M059J (cell line): ENCODE data around the gene CD55. TPM values are rescaled to one million over a fixed set of nuclear protein-coding genes. Genes with fewer than 3 reads are reported as not detected.
A peak's percentile ranks its signal among the peaks of the same experiment; 100 is the strongest.

Experiments used
- DNase-seq: peaks from one replicate; pipeline ENCODE4 v3.0.0-alpha.2; 2012; ENCODE audit warnings: low read depth
- total RNA-seq: library from RNA; depleted of rRNA; stranded (reverse); fragments of >200 nt; shearing (Covaris generic); gene quantifications from 2 replicates; pipeline ENCODE4 v1.2.3, GENCODE V29; 2014; rRNA removed

CD55 gene
- total RNA-seq = 54.5 and 61.1 TPM in 2 replicates

DNA sequence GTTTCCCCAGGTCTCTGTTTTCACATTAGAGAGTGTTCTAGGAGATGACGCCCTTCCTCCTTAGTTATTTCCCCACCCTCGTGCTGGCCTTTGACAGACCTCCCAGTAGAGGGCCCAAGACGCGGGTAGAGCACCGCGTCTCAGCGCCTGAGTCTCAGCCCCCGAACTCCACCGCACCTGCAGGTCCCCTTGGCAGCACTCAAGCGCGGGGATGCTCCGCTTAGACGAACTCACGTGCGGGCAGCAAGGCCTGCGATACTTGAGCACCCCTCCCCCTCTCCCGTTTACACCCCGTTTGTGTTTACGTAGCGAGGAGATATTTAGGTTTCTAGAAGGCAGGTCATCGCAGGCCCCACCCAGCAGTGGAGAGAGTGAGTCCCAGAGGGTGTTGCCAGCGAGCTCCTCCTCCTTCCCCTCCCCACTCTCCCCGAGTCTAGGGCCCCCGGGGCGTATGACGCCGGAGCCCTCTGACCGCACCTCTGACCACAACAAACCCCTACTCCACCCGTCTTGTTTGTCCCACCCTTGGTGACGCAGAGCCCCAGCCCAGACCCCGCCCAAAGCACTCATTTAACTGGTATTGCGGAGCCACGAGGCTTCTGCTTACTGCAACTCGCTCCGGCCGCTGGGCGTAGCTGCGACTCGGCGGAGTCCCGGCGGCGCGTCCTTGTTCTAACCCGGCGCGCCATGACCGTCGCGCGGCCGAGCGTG lies at the start of gene CD55:
Gene CD55 (plus strand): TSS at position 600 of the 711 bp plus-strand sequence. CDS start 88 bp downstream, at position 688.
- peak; percentile 98 for DNase-seq

DNA sequence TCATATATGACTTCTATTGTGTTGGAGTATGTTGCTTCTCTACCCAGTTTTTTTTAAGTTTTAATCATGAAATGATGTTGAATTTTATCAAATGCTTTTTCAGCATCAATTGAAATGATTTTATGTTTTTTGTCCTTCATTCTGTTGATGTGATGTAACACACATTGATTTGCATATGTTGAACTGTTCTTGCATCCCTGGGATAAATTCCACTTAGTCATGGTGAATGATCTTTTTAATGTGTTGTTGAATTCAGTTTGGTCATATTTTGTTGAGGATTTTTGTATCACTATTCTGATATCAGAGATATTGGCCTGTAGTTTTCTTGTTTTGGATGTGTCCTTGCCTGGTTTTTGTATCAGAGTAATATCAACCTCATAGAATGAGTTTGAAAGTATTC lies 46.6 kb upstream of the CD55 start:
- no peak for DNase-seq

DNA sequence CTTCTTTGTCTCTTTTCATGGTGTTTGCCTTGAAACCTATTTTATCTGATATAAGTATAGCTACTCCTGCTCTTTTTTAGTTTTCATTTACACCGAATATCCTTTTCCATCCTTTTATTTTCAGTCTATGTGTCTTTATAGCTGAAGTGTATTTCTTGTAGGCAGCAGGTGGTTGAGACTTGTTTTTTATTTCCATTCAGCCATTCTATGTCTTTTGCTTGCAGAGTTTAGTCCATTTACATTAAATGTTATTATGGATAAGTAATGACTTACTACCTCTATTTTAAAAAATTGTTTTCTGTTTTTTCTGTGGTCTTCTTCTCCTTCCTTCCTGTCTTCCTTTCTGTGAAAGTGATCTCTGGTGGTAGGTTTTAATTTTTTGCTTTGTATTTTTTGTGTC lies 45.0 kb upstream of the CD55 start:
- no peak for DNase-seq

- no peak for DNase-seq
These were observed 44.2 kb upstream of the CD55 start for GRCh38 chr1:207277241-207277640.

DNA sequence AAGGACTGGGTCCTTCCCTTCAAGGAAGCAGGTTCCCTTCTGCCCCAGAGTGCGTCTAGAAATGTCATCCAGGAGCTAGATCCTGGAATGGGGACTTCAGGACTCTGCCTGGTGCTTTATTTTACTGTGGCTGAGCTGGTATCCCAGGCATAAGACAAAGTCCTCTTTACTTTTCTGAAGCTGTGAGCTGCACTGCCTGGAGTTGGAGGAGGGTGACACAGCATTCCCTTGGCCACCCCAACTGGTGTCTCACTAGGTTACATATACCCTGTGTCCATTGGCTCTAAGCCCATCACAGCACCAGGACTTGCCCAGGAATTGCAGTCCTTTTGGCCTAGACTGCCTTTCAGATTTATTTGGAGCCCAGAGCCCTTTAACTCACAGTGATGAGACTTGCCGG lies 41.8 kb upstream of the CD55 start:
- peak; percentile 6 for DNase-seq

DNA sequence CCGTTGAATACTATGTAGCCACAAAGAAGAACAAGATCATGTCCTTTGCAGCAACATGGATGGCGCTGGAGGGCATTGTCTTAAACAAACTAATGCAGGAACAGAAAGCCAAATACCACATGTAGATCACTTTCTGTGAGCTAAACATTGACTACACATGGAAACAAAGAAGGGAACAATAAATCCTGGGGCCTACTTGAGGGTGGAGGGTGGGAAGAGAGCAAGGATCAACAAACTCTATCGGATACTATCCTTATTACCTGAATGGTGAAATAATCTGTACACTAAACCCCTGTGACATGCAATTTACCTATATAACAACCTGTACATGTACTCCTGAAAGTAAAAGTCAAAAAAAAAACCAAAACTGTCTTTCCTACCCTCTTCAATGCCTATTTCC lies 40.8 kb upstream of the CD55 start:
- DNase-seq = no peak

DNA sequence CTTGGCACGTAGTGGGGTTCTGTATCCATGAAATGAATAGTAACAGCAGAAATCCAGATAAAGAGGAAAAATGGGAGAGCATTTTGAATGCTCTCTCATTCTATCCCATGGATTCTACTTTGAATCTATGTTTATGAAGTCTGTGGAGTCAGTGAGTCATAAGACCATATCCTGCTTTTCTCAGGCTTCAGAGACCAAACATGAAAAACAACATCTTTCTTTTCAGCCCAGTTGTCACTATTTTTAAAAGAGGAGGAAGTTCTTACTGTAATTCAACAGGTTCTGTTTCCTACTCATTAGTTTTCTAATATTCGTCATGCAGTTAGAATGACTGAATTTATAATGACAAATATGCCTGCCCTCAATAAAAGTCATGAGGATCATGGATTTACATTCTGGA lies 39.4 kb upstream of the CD55 start:
- peak; percentile 85 for DNase-seq

DNA sequence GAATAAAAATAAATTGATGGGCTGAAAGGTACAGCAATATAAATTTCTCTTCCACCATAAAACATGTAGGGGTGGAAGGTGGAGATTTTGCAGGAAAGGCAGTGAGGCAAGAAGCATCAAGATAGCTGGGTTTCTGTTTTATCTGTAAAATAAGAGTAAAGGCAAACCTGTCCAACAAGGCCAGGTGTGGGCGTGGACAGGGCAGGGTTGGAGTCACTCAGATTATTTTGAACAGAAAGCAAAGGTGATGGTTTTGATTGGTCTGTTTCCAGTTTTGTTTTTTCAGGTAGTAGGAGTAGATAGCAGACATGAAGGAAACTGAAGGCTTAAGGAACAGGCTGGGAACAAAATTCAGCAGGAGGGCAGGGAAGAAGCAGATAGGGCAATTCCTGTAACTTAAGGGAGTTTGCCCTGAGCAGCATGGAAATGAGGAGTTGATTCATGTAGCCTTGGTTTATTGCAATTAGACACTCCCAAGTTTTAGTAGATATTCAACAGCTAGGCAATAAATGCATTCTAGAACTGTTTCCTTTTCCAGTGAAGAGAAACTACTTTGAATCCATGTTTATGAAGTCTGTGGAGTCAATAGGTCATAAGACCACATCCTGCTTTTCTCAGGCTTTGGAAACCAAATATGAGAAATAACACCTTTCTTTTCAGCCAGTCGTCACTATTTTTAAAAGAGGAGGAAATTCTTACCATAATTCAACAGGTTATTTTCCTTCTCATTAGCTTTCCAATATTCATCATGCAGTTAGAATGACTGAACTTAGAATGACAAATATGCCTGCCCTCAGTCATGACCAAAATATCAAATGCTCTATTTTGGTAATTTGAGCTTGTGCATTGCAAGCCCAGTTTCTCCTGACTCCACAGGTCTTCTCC lies 38.7 kb upstream of the CD55 start:
- DNase-seq = peak; percentile 90

- DNase-seq = no peak
These were observed 38.1 kb upstream of the CD55 start for GRCh38 chr1:207283421-207283820.

DNA sequence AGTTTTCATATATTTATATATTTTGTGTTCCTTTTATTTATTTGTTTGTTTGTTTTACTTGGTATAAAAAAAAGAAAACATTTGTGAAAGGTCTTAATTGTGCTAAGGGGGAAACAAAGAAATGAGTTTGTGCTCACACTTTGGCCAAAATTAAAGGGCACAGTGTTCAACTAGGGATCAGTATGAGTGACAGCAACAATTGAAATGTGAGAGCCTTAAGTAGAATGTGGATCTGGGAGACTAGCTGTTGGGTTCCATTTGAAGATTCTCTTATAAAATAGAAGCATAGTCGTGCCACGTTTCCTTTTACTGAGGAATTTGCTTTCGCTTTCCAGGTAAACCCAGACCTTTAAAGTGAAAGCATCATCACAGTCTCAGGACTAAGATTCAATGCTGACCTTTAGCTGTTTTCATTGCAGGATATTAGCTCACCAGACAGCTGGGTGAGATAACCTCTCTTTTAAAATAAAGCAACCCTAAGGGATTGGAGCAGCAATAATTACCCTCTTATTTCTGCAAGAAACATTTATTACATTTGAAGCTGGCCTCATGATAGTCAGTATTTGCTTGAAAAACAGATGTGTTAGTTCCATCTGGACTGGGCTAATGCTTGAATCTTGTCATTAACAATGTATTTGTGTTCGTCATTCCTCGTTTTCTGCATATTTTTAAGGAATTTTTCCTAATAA lies 37.1 kb upstream of the CD55 start:
- DNase-seq = no peak

DNA sequence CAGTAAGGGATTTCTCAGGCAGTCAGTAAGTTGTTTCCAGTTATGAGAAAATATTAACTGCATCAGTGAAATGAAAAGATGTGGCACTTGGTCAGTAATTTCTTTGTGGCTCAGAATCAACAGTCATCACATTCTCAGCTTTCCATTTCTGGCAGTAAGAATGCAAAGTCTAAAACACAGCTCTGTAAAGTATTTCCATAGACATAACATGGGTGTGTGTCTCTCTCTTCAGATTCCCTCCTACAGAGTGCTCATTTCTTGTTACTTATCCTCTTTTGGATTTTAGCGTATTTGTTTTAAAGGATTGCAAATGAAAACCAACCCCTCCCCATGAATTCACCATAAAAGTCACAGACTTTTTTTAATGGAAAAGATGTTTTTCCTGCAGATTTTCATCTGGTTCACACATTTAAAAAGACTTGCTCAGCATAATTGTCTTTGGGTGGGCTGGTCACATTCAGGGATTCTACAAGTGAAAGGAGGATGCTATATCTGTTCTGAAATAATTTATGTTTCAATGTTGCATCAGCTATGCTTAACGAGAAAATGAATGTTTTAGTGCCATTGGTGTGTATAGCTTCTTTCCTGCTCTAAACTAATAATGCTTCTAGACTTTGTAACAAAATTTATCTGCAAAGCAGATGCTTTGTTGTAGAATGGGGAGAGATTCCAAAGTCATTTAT lies 34.6 kb upstream of the CD55 start:
- peak; percentile 17 for DNase-seq

DNA sequence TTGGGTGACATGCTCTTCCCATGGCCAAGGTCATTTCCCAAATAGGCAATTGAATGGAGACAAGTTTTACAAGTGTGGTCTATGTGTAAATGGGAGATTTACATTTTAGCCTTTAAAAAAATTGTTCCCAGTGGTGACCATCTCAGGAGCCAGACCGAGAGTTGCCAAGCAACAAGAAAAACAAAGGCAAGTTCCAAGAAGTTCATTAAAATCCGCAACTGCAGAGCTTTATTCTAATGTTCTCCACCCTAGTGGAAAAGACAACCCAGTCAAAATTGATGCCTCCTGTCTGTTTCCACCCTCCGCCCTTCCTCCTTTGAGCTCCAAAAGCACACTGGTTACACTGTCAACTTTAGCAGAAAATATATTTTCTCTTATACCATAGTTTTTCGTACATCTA lies 33.2 kb upstream of the CD55 start:
- DNase-seq = peak; percentile 72

- no peak for DNase-seq
These were observed 31.7 kb upstream of the CD55 start for GRCh38 chr1:207289756-207290155.

DNA sequence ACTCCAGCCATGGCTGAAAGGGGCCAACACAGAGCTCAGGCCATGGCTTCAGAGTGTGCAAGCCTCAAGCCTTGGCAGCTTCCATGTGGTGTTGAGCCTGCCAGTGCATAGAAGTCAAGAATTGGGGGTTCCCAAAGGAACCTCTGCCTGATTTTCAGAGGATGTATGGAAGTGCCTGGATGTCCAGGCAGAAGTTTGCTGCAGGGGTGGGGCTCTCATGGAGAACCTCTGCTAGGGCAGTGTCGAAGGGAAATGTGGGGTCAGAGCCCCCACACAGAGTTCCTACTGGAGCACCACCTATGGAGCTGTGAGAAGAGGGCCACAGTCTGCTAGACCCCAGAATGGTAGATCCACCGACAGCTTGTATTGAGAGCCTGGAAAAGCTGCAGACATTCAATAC lies 29.8 kb upstream of the CD55 start:
- no peak for DNase-seq

- no peak for DNase-seq
These were observed 23.3 kb upstream of the CD55 start for GRCh38 chr1:207298186-207298585.

DNA sequence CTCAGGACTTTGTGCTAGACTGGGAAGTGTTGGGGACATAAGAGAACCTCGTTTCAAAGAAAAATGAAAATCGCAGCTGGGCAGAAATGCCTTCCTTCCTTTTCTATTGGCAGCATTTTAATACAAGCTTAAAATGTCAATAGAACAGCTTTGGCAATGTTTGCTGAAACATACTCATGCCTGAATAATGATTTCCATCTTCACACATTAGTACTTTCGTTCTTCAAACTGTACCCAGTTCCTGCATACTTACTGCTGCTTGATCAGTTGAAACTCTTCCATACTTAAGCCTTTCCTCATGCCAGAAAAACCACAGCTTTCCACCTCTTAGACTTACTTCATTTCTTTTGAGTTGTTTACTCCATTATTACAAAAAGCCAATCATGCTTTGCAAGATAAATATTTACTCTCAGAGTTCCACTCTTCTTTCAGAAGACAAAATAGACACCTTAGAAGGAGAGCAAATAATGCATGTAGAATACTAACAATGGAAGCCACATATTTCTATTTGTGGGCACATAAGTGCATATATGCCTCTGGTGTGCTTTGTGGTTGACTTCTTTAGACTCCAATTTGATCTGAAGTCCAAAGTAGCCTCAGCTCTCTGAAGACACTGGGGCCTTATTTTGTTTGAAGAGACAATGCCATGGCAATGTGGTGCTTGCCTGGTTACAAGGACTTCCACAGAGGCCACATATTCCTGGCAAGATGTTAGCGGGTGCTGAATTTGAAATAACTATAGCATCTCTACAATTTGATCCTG lies 22.7 kb upstream of the CD55 start:
- DNase-seq = peak; percentile 61

DNA sequence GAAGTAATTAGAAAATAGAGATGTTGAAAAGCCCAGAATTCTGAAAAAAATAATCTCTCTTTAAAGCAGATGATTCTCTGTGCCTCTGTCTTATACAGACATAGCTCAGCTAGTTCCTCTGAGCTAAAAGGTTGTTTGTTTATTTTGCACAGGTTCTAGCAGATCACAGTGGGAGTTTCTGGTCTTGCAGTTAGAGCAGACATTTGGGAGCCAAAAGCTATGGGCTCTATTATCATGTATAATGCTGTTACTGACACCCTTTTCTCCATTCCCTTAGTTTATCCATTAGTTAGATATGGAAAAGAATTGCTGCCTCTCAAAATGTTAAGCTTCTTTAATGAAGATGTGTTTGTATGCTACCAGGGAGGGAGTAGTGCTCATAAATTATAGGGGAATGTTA lies 20.5 kb upstream of the CD55 start:
- no peak for DNase-seq

- DNase-seq = peak; percentile 14
These were observed 18.7 kb upstream of the CD55 start for GRCh38 chr1:207302618-207303393.

GRCh38 chr1:207304710-207305488 lies 16.6 kb upstream of the CD55 start:
- peak; percentile 80 for DNase-seq

DNA sequence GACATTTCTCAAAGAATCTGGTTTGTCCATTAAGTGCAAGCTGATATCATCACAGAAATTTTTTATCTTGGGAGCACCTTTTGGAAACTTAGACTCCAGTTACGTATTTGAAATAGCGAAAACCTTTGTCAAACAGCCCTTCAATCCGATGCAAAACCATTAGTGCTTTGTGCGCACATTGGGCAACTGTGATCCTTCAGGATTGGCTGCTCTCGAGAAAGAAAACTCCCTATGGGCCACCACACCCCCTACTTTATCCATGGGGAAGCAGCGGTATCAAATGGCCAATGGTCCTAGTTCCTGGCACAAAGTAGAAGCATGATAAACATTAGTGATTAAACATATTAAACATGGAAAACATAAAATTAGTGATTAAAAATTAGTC lies 16.0 kb upstream of the CD55 start:
- DNase-seq = no peak
